Embryonic facial prominence (tissue), 1 donor: ENCODE measurements around the gene MICAL2.

Experiments
- DNase-seq: peaks from one replicate; pipeline ENCODE4 v3.0.0-alpha.2; 2016; ENCODE audit errors: extremely low spot score

MICAL2 gene

DNA sequence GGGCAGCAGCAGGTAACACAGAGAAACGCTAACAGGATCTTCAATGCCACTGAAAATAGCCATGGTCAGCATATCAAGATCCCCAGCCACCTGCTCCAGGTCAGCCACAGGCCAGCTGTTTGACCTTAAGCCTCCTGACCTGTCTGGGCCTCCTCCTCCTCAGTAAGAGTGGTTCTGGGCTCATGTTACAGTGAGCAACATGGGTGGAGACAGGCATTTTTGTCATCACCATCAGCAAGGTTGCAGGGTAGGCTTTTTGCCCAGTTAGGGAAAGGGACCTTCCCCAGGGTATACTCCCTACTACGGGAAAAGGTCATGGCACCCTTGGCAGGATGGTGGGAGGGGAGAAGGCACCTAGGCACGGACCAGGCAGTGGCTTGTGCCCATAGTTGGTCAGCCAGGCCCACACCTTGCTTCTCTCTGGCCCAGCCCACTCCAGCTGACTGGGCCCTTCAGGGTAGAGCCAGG, 135.2 kb downstream of the MICAL2 start:
- DNase-seq, result no peak

DNA sequence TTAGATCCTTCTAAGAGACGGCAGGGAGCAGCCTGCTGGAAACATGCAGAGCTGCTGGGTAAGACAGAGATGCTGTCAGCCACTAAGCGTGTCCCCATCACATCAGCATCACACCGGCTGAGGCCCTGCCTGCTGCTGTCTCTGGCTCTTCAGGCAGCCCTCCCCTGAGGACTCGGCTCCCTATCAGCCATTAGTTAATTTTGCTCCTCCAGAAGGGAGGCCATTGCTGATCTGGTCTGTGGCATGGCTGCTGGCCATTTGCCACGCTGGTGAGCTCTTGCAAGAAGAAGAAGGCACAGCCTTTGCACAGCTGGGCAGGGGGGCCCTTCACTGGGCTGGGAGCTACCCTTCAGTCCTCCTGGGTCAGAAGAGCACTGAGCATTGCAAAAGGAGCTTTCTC, 135.8 kb downstream of the MICAL2 start:
- DNase-seq, result no peak

DNA sequence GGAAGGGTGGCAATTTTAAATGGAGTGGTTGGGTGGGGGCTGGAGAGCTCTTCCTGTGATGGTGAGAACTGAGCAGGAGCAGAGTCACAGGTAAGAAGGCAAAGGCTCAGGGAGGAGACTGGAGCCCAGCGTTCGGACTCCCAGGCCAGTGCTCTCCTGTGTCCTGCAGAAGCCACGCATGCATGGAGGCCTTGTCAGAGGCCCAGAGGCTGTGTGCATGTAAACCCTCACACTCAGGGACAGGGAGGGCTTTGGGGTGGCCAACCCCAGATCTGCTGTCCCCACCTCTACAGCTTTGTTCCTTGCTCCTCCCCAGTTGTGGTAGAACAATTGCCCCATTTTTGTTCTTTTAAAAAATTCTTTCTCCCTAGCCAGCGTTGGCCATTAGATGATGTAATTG, 136.6 kb downstream of the MICAL2 start:
- no peak for DNase-seq

DNA sequence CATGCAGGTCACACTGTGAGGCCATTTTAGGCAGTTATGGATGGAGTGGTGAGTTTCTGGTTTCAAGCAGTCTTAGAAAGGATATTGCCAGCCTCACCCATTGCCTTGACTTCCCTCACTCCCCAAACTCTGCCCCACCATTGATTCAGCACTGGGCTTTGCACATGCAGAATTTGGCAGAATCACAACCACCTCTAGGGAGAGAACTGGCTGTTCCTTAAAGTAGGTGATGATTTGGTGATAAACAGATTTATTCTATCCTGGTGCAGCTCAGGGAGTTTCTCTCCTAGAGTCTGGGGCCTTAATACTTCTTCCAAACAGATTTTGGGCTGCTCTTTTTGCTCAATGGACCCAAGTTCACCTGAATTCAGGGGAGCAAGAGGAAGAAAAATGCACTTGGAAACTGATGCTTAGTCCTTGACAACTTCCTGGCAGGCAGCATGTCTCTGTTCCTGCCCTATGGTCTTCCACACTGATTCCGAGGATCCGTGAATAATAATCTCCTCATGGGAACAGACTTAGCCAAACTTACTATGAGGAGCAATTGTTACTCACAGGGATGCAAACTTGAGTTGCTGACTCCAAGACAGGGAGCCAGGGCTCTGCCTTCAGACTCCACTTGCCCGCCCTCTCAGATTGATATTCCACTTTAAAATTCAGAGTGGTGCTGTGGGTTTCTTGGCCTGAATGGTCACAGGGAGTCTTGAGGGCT, 137.3 kb downstream of the MICAL2 start:
- DNase-seq, result no peak

DNA sequence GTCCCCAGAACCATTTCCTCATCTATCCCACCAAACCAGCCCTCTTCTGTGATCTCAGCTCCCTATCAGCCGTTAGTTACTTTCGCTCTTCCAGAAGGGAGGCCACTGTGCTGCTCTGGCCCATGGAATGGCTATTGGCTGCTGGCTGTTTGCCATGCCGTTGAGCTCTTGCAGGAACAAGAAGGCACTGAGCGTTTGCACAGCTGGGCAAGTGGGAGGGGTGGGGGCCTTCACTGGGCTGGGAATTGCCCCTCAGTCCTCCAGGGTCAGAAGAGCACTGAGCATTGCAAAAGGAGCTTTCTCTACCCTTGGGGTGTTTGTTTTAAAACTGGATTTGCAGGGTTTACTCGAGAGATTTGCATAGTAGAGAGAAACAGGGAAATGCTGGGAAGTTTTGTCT, 137.9 kb downstream of the MICAL2 start:
- DNase-seq, result no peak

DNA sequence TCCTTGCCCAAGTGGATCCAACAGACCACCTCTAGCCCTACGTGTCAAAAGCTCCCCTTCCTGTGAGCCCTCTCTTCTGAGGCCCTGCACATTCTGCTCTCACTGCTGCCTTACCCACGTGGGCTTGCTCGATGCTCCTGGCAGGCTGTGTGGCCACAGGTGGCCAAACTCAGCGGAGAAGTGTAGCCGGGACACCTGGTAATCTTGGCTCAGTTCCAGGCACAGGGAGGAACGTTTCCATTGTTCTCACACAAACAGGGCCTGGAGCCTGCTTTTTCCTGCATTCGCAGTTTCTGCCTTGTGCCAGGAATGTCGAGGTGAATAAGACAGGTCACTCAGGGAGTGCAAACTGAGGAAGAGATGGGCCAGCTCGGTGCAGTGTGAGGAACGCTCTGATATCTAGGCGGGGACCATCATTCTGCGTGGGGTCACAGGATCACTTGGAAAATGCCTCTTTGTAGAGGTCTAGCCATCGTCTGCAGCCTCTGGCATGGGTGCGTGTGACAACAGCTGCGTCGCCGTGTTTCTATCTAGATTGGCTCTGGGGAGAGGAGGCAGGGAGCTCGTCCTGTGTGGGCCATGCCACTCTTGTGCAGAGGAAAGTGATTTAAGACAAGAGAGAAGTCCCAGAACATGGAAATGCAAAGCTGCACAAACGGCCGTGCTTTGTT, 139.3 kb downstream of the MICAL2 start:
- DNase-seq, result no peak

DNA sequence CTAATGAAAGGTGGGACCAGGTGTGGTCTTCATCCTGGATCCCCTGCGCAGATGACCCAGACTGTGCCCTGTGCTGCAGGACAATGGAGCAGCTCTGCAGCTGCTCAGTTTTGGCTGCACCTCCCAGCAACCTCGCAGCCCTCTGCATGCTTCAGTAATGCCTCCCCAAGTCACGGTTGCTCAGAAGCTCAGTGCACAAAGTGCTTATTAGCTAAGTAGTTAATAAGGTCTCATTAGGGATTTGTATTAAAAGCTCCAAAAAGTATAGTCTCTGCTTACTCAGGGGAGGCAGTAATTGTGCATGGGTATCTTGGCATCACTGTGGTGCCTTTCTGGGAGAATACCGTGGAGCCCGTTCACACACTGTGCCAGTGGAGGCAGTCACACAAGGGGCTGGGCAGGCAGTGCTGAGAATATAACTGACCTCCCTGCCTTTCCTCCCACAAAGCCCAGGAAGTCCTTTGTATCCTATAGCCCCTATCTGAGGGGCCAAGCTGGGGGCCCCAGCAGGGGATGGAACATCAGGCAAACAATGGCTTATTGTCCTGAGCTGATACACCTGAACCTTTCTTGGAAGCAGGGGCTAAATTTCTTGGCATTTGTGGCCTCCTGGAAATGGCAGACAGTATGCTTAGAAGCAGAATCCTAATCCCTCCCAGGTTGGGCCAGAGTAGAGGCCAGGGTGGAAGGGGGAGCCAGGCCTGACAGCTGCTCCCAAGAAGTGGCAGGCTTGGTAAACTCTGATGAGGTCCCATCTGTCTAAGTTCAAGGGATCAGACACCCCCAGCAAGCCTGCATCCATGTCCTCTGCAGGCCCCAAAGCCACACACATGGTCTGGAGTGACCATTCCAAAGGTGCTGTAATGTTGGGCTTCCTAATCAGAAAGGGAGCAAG, 141.5 kb downstream of the MICAL2 start:
- DNase-seq, result no peak

DNA sequence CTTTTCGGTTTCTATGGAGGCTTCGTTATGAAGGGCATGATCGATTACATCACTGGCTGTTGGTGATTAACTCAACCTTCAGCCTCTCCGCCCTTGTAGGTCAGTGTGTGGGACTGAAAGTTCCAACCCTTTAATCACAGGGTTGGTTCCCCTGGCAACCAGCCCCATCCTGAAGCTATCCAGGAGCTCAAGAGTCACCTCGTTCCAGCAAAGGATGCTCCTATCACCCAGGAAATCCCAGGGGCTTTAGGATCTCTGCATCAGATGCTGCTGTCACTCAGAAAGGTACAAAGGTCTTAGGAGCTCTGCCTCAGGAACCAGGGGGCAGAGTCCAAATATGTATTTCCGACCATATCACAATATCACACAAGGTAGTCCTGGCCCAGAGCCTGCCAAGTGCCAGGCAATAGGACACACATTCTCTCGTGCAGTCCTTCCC, 143.5 kb downstream of the MICAL2 start:
- DNase-seq, result no peak

DNA sequence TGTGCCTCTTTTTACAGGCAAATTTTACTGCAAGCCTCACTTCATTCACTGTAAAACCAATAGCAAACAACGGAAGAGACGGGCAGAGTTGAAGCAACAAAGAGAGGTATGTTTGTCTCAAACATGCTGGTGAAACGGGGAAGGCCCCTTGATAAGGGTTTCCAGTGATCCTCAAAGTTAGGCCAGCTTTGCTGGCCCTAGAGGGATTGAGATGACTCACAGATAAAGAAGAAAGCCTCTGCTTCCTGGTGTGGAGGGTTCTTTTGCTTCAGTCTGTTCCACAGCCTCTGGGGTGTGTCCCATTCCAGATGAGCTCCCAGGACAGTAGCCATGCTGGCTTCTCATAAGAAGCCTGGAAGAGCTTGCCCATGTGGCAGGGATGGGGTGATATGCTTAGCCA, 148.1 kb downstream of the MICAL2 start:
- no peak for DNase-seq

DNA sequence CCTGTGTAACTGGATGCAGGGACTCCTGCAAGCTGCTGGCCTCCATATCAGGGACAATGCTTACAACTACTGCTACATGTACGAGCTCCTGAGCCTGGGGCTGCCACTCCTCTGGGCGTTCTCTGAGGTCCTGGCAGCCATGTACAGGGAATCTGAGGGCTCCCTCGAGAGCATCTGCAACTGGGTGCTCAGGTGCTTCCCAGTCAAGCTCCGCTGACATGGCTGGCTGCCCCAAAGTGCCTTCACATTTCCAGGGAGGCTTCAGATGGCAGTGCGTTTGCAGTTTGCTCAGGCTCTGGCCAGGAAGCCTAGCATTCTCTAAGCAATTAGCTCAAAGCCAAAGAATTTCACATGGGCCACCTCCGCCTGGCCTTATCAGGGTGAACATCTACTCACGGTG, 149.6 kb downstream of the MICAL2 start:
- no peak for DNase-seq

DNA sequence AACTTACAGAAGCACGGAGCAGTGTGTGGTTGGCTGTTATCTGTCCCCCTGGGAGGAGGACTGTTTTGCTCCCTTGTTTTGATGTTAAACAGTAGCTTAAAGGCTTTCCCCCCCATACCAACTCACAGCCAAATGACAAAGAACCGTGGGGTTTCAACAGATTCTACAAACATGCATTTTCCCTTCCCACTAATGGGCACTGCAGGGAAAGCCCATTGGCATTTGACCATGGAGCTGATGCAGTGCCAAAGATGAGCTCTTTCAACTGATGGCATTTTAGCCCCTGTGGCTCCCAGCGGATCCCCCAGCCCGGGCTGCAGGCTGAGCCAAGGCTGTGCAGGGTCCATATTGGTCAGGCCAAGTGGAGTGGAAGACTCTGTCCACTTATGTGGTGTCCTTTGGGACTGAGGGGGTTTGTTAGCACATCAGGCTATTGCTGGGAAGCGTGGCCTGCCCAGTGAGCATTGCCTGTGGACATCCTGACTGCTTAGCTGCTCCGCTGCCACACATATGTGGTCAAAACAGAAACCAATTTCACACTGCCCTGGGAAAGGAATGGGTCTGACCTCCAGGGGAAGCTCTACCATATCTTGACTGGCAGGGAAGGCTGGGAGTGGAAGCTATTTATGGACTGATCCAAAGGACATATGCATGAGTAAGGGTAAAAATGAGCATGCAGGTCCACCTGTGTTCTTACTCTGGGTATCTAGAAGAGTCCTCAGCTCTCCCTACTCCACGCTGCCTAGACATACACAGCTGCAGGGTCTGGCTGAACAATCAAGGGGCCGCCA, 150.5 kb downstream of the MICAL2 start:
- no peak for DNase-seq

DNA sequence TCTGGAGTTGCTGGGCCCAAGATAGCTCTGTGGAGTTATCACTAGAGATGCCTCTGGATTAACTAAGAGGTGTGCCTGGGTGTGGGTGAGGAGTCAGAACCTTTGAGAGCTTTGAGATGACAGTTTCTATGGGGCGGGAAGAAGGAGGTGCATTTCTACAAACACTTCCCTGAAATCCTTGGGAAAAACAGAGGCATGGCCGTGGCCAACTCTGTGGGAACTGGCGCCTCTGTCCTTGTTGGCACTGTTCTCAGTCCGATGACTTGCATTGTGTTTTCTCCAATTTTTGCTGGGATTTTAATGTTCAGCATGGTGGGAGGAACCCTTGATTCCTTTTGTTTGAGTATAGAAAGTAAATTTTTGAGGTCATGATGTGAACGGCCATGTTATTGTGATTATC, 151.2 kb downstream of the MICAL2 start:
- DNase-seq, result no peak

DNA sequence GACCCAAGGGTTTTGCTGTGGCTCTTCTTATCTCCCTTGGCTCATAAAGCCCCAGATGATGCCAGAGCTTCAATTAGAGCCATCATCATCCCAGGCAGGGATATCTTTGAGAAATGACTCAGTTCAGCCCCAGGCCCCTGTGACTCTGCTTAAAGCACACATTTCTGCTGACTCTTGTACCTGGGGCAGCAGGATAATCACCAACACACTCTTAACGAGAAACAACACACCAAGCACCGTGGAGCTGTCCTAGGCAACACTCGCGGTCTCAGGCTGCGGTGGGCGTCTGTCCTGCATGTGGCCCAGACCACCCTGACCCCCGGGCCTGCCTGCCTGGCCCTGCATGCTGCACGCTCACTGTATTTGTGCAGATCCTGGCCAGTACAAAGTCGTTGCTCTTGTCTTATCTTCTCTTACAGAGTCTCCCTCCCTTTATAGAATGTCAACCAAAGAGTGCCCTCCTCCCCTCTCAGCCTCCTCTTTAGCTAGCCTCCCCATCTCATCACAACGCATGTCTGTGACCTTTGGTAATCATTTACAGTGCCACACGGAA, 152.8 kb downstream of the MICAL2 start:
- DNase-seq, result no peak

DNA sequence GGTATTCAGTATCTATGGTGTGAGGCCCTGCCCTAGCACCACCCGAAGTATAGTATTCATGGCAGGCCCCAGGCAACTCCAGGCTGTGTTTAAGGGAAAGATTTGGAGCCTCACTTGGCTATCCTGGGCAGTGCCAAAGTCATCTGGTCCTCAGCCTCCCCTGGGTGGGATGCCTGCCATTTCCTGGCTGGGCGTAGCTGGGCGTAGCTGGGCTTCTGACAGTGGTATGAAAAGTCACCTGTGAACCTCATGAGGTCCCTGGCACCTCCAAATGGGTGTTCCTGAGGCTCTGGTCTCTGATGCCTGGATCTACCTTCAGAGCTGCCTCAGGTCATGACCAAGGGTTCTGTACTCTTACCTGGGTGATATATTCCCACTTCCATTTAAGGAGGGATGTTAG, 154.0 kb downstream of the MICAL2 start:
- DNase-seq, result no peak

DNA sequence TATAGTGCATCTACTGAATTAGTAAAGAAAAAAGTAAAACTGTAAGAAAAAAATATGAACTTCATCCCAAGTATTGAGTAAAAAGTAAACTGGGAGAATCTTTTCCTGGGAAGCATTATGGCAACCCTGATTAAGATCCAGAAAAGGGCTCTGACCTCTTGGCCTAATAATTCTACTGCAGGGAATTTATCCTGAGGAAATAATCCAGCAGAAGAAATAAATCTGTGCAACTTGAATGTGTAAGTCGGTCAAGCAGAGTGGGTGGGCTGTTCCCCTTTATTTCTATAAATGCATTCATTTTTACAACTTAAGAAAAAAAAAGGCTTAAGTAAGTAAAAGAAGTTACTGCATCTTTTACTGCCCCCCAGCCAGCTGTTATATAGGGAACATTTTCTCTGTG, 155.7 kb downstream of the MICAL2 start:
- no peak for DNase-seq

DNA sequence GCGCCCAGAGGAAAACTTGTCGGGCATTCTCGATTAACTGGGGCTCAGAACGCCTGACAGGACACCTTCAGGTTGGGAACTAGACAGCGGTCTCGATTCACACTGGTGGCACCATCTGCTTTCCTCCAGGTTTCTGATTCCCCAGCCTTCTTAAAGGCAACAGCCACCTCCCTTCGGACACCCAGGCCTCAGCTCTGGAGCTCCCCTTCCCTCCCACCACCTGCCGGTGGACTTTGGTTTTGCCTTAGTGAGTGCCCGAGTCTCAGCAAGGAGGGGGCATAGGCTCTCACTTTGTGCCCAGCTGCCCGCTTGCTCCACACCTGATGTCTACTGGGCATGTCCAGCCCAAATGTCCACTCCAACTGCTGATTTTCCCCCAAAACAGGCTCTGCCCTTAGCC, 156.6 kb downstream of the MICAL2 start:
- DNase-seq, result no peak

DNA sequence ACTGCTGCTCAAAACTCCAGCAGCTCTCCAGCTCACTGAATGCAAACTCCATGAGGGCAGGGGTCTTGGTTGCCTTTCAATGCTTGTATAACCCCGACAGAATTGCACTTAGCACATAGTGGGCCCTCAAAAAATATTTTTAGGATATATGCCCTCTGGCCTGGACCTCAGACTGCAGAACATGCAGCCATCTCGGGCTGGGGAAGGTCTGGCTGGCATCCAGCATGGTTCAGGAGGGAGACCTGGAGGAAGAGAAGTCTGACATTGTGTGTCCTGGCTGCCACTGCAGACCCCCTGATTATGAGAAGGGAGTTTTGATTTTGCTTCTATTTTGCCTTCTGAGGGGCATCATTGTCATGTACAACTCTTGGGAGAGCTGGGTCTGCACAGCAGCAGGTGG, 157.5 kb downstream of the MICAL2 start:
- no peak for DNase-seq

DNA sequence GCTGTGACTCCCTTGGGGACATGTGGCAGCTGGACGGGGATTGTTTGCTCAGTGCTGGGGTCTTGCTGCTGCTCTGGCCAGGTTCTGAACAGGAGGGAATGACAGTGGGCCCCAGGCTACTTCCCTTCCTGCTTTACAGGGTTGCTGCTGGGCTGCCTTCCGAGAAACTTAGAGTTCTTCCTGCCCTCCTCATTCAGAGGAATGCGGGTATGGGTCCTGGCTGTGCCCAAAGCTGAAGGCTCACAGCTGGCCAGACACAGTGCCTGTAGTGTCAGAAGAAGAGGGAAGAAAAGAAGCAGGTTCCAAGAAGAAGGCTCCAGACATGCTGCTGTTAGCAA, 158.7 kb downstream of the MICAL2 start:
- no peak for DNase-seq

DNA sequence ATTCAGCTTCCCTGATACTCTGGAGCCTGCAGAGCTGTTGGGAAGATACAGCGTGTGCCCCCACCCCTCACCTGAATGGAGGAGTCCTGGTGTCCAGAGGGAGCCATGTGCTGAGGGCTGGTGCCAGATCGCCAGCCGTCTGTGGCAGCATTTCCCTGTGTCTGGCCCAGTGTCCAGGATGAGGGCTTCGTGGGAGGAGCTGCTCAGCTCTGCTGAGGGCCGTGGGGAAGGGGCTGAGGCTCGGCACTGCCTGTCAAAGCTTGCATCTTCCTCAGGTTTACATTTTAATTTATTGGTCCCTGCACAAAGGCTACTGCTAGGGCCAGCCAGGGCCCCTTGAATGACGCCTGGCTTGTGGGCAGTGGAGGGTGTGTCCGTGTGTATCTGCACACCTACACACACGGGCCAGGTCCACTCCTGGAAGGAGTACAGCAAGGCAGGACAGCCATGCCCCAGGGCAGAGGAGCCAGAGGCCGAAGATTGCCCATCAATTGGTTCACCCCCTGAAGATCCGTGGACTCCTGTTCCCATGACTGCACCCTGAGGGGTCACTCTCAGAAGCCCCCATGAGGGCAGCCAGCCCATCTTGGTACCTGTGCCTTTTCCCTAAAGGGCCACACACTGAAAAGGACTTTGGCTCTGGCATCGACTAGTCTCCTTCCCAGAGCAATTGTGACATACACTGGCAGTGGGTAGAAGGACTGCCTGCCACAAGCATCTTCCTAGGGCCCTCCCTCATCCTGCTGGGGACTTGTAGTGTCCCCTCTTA, 159.2 kb downstream of the MICAL2 start:
- DNase-seq, result no peak

DNA sequence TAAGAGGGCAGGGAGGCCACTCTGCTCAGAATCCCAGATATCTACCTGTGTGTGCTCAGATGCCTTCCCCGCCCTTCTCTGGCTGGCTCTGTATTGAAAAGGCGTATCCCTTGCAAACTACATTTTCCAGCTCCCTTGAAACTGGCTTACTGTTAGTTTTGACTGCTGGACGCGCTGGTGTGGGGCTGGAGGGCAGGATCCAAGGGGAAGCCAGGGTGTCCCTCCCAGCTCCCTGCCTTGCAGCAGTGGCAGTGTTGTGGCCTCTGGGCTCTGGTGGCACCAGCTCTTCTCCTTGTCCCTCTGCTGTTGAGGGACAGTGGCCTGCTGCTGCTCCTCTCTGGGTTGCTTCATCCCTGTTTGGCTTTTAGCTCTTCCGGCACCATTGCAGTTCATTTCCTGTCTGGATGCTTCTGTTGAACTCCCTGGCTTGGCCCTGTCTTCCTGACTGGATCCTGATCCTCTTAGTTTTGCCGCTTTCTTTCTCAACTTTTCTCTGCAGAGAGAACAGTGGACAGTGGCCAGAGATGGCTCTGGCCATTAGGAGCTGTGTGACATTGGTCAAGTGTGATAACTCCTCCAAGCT, 159.9 kb downstream of the MICAL2 start:
- DNase-seq, result no peak
